Fibroblast of lung (primary cell): ENCODE results near the gene MAML2. TPM values are rescaled to one million over a fixed set of nuclear protein-coding genes. Genes with fewer than 3 reads are reported as not detected.

Experiments used
- DNase-seq, 2 donors: peaks; one replicate each; pipeline versions ENCODE4 v3.0.0 to v3.0.0-alpha.2; 2010; ENCODE audit warnings: low read depth in 2 of 2
- H2AFZ ChIP-seq: 2 replicates; pipeline ENCODE4 v1.5.1; 2012; ENCODE audit warnings: low read length, control low read depth, inconsistent platforms
- H3K27ac ChIP-seq: 2 replicates; pipeline ENCODE4 v1.5.1; 2011; ENCODE audit warnings: low read length, control low read depth; ENCODE audit not compliant: insufficient read depth
- H3K27me3 ChIP-seq: 2 replicates; pipeline ENCODE4 v1.5.1; 2011; ENCODE audit warnings: mild to moderate bottlenecking, low read length; ENCODE audit not compliant: control insufficient read depth, insufficient read depth
- H3K36me3 ChIP-seq: 2 replicates; pipeline ENCODE4 v1.5.1; 2011; ENCODE audit warnings: low read length; ENCODE audit not compliant: control insufficient read depth, insufficient read depth
- H3K4me1 ChIP-seq: 2 replicates; pipeline ENCODE4 v1.5.1; 2011; ENCODE audit warnings: low read length; ENCODE audit not compliant: control insufficient read depth, insufficient read depth; ENCODE audit errors: extremely low read depth
- H3K4me2 ChIP-seq: 2 replicates; pipeline ENCODE4 v1.5.1; 2011; ENCODE audit warnings: low read length, control low read depth; ENCODE audit not compliant: insufficient read depth; ENCODE audit errors: extremely low read depth
- H3K4me3 ChIP-seq, 4 experiments: fragments of 200-600 bp in 1 of 4; sonication (generic) in 1 of 4; replicated peaks in 1 of 4; 2 replicates each; pipeline ENCODE4 v1.5.1; 2011 to 2016; ENCODE audit warnings: low read length in 4 of 4, low read depth in 3 of 4, mild to moderate bottlenecking in 3 of 4, control low read depth in 2 of 4, inconsistent platforms in 1 of 4, mixed read lengths in 1 of 4; ENCODE audit not compliant: insufficient read depth in 1 of 4; ENCODE audit errors: control extremely low read depth in 1 of 4
- H3K79me2 ChIP-seq: 2 replicates; pipeline ENCODE4 v1.5.1; 2012; ENCODE audit warnings: mild to moderate bottlenecking, low read length, inconsistent platforms; ENCODE audit not compliant: control insufficient read depth, insufficient read depth
- H3K9ac ChIP-seq: 2 replicates; pipeline ENCODE4 v1.5.1; 2011; ENCODE audit warnings: mild to moderate bottlenecking, low read length, control low read depth; ENCODE audit not compliant: insufficient read depth
- H3K9me3 ChIP-seq: 2 replicates; pipeline ENCODE4 v1.5.1; 2012; ENCODE audit warnings: low read depth, low read length; ENCODE audit not compliant: control insufficient read depth, insufficient read depth
- H4K20me1 ChIP-seq: 2 replicates; pipeline ENCODE4 v1.5.1; 2011; ENCODE audit warnings: low read length; ENCODE audit not compliant: control insufficient read depth, insufficient read depth; ENCODE audit errors: extremely low read depth
- CTCF ChIP-seq, 2 donors: IDR thresholded peaks in 1 of 2; conservative IDR thresholded peaks in 1 of 2; 1 replicate in 1 of 2; 2 replicates in 1 of 2; pipeline ENCODE4 v1.5.1; 2011 to 2012; ENCODE audit warnings: low read length in 2 of 2, control low read depth in 1 of 2, inconsistent platforms in 1 of 2, low read depth in 1 of 2, mild to moderate bottlenecking in 1 of 2
- EZH2 ChIP-seq: IDR thresholded peaks from 2 replicates; pipeline ENCODE4 v1.5.1; 2012; ENCODE audit warnings: low read length, control low read depth, mild to moderate bottlenecking; ENCODE audit errors: missing control alignments
- polyA plus RNA-seq, 2 donors: library from polyadenylated mRNA; depleted of rRNA in 1 of 2; stranded (reverse) in 1 of 2; unstranded in 1 of 2; fragments of >200 nt; gene quantifications; 2 replicates each; pipeline ENCODE4 v1.2.1, GENCODE V29; 2011 to 2012; ENCODE audit warnings: missing spikeins in 1 of 2
- total RNA-seq: library from RNA; depleted of rRNA; stranded (reverse); fragments of >200 nt; gene quantifications from 2 replicates; pipeline ENCODE4 v1.2.1, GENCODE V29; 2014

Gene MAML2
- total and polyA plus RNA-seq, 2 donors (not counting 1 experiment from before 2014, with no cell fraction given): 13.0 to 19.0 TPM

- Histone ChIP-seq H4K20me1 (no peaks in the 10 kb centered on the region), H3K4me2 (no peak overlapping the region), H2AFZ (no peak overlapping the region), H3K4me1 (peaks cover 20% of the 10 kb centered on the region), H3K9me3 (no peaks in the 10 kb centered on the region), H3K9ac (no peak overlapping the region), H3K4me3 (no peak overlapping the region), H3K36me3 (no peaks in the 10 kb centered on the region), H3K27me3 (no peaks in the 10 kb centered on the region), H3K27ac (no peak overlapping the region), H3K79me2 (no peaks in the 10 kb centered on the region)
- TF ChIP-seq EZH2 (no peak), CTCF (conservative IDR thresholded peaks at IDR 0.05 in 1 of 2, IDR thresholded peaks at IDR 0.05 in 1 of 2; ENCODE audit: low read depth in 1 of 2, low read length in 2 of 2) (no peak)
- DNase-seq: peak; percentile 57 to 67
These were observed 293.6 kb downstream of the MAML2 start for GRCh38 chr11:96049426-96049825.

GRCh38 chr11:96045622-96046456 lies 297.2 kb downstream of the MAML2 start:
- Histone ChIP-seq H3K9ac (no peak overlapping the region), H2AFZ (no peak overlapping the region), H3K79me2 (no peaks in the 10 kb centered on the region), H3K4me1 (peaks cover 17% of the 10 kb centered on the region), H3K27me3 (no peaks in the 10 kb centered on the region), H3K27ac (peak overlapping the region; percentile 19), H3K9me3 (no peaks in the 10 kb centered on the region), H4K20me1 (no peaks in the 10 kb centered on the region), H3K4me3 (peak overlapping the region in 2 of 4 experiments; percentile 19 to 35), H3K36me3 (no peaks in the 10 kb centered on the region), H3K4me2 (peak overlapping the region; percentile 77)
- peak; percentile 37 to 41 for TF ChIP-seq CTCF (conservative IDR thresholded peaks at IDR 0.05 in 1 of 2, IDR thresholded peaks at IDR 0.05 in 1 of 2; ENCODE audit: low read depth in 1 of 2, low read length in 2 of 2)
- TF ChIP-seq EZH2: no peak
- peak; percentile 69 to 87 for DNase-seq

- H3K27me3 ChIP-seq: no peaks in the 10 kb centered on the region
- no peaks in the 10 kb centered on the region for H3K9me3 ChIP-seq
- TF ChIP-seq EZH2: no peak
- TF ChIP-seq CTCF (conservative IDR thresholded peaks at IDR 0.05 in 1 of 2, IDR thresholded peaks at IDR 0.05 in 1 of 2; ENCODE audit: low read depth in 1 of 2, low read length in 2 of 2): no peak
- H4K20me1 ChIP-seq: no peaks in the 10 kb centered on the region
- no peak for DNase-seq
- no peak overlapping the region for H2AFZ ChIP-seq
- H3K4me2 ChIP-seq: no peak overlapping the region
- H3K27ac ChIP-seq: no peak overlapping the region
- H3K4me1 ChIP-seq: peaks cover 9% of the 10 kb centered on the region
- H3K36me3 ChIP-seq: no peaks in the 10 kb centered on the region
- no peak overlapping the region for H3K9ac ChIP-seq
- H3K79me2 ChIP-seq: no peaks in the 10 kb centered on the region
- H3K4me3 ChIP-seq: no peak overlapping the region
These were observed 298.2 kb downstream of the MAML2 start for GRCh38 chr11:96044747-96045146.
